NCI-H146 treated with DMSO at 0.1 percent for 48 hours (cell line): ENCODE data around the gene BHLHE23.
A peak's percentile ranks its signal among the peaks of the same experiment; 100 is the strongest.

Experiments
- DNase-seq: peaks from one replicate; lab custom pipeline; 2025; ENCODE audit not compliant: unreplicated experiment; lab: John Stamatoyannopoulos, UW

BHLHE23 gene

DNA sequence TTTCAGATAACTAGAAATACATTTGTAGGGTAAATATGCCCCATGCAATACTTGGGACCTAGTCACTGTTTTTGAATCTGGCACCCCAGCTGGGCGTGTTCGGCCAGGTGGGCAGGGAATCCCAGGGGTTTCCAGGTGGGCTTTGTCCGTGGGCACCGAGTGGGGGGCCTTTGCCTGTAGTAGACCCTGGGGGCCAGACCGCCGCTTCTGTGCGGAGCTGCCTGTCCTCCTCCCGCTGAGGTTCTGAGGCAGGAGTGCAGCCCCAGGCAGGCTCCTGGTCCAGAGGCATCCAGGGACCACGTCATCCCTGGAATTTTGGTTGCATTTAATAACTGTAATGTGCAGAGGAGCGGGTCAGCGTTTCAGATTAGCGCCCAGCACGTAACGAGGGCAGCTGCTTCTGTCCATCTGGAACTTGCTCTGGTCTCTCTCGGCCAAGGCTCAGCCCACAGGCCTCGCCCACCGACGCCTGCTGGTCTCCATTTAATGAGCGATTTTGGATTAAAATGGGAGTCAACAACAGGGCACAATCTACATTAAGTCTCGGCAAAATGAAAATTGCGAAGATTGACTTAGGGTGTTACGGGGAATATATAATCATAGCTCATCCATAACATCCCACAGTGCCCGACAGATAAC is 12.8 kb downstream of the BHLHE23 start:
- no peak for DNase-seq

- DNase-seq: no peak
These were observed 14.9 kb downstream of the BHLHE23 start for GRCh38 chr20:62991863-62992262.

- DNase-seq: no peak
These were observed 15.5 kb downstream of the BHLHE23 start for GRCh38 chr20:62991196-62991807.

DNA sequence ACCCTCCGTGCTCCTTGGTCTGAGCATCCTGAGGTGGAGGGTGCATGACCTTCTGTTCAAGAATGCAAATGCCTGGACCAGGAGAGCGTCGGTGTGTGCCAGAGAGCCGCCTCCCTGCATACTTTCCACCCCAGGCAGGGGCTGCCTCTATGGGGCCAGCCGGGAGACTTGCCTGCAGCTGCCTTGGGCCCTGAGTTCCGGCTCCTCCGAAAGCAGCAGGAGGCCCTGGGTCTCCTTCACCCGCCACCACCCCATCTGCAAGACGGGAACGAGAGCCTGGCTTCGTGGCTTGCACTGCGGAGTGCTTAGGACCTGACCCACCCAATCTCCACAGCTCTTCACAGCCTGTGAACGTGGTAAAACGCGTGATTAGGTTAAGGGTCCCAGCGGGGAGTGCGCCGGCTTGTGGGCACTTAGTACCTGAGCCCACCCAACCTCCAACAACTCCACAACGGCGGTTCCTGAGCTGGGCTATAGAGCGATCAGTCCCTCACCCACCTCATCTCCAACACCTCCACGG is 16.4 kb downstream of the BHLHE23 start:
- no peak for DNase-seq

- no peak for DNase-seq
These were observed 17.6 kb downstream of the BHLHE23 start for GRCh38 chr20:62989201-62989601.

DNA sequence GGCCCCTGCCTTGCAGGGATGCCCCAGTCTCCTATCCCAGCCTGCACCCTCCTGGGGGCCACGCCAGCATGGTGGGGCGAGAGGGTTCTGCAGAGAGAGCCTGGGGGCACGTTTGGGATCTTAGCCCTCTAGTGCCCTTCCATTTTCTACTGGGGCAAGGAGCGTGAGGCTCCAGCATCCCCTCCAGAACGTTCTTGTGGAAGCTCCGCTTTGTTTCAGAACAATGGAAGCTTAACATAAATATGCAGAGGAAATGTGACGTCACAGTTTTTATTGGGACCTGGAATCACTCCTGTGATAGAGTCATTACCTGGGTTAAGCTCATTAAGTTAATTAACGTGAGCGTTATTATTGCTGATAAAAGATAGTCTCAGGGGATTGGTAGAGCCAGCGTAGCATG is 19.6 kb downstream of the BHLHE23 start:
- DNase-seq: no peak

GRCh38 chr20:62986257-62986800 is 20.4 kb downstream of the BHLHE23 start:
- DNase-seq: no peak

DNA sequence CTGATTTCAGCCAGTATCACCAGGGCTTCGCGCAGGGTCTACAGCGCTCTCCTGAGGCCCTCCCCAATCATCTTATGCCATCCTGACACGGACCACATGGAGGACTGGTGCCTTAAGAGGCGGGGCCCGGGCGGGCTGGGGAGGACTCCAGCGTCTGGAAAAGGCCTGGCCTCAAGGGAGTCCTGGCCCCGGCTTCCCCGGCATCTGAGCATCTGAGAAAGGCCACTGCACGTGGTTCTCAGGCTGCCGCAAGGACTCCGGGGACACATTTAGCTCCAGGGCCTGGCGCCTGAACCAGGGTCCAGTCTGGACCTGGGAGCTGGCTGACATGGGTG is 21.4 kb downstream of the BHLHE23 start:
- no peak for DNase-seq

GRCh38 chr20:62984666-62985443 is 21.9 kb downstream of the BHLHE23 start:
- DNase-seq: peak; percentile 51

- DNase-seq: no peak
These were observed 23.6 kb downstream of the BHLHE23 start for GRCh38 chr20:62983210-62983609.

- no peak for DNase-seq
These were observed 24.4 kb downstream of the BHLHE23 start for GRCh38 chr20:62982124-62983075.

- peak; percentile 14 for DNase-seq
These were observed 25.8 kb downstream of the BHLHE23 start for GRCh38 chr20:62980970-62981369.

GRCh38 chr20:62980380-62980960 is 26.3 kb downstream of the BHLHE23 start:
- peak; percentile 55 for DNase-seq

GRCh38 chr20:62979876-62980373 is 26.8 kb downstream of the BHLHE23 start:
- no peak for DNase-seq

- DNase-seq: no peak
These were observed 27.5 kb downstream of the BHLHE23 start for GRCh38 chr20:62979310-62979709.

DNA sequence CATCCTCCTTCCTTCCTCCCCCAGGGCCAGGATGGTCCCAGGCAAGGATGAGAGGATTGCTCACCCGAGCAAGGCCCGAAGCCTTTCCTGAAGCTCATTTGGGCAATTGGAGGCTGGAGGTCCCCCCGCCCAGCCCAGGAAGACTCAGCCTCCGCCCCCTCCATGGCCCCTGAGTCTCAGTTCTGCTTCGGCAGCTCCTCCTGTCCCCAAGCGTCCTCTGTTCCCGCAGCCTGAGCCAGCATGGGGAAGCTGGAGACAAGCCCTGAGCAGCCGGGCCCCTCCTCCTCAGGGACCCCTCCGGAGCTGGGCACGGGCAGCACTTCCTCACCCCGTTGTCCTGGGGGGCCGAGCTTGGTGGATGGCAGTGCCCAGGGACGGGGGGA is 28.2 kb downstream of the BHLHE23 start:
- no peak for DNase-seq

DNA sequence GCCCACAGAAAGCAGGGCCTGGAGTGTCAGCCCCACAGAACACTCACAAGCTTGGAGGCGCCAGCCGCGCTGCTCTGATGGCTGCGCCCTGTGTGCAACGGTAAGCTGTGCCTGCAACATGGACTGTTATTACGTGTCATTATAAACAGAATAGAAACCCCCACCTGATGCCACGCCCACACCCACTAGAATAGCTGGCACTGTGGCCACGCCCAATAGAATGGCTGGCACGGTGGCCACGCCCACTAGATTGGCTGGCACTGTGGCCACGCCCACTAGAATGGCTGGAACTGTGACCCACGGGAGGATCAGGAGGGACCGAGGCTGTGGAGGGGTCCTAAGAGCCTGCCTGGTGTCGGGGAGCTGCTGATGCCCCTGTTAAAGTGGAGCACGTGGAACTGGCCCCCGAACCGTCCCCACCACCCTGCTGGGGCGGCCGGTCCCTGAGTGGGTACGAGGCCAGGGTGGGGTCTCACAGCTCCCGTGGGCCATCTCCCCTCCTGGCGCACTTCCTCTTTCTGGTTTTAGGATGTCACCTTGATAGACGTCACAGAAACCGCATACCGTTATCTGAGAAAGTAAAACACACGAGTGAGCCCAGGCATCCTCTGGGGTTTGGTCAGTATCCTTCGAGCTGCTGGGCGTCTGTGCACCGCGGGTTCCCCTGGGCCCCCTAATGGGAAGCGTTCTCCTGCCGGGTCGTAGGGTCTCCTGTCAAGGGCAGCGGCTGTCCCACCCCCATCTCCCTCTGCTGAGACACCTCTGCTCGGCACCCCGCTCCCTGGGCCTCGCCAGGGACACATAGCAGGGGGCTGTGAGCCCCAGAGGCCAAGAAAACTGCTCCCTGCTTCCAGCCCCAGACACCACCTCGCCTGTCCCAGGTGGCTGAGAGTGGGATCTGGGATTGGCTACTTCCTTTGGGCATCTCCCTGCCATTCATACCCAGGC is 28.9 kb downstream of the BHLHE23 start:
- DNase-seq: no peak

DNA sequence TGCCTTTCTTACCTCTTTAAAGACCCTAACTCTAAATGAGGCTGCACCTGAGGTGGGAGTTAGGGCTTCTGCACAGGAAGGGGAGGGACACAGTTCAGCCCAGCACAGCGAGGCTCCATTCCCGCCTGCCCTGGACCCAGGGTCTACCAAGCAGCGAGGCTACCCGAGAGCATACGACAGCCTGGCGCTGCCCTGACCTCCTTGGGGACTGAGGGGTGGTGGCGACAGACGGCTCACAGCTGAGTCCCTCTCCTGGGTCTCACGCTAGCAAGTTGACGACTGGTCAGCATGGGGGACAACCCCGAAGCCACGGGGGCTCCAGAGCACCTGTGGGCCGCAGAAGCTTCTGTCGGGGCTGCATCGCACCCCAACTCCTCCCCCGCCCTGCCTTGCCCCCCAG is 29.9 kb downstream of the BHLHE23 start:
- no peak for DNase-seq
